Transverse colon (tissue), 4 donors: ENCODE results near the gene PRDX2.

Experiments used
- EP300 ChIP-seq: sonication (generic); formaldehyde crosslinking; IDR thresholded peaks from one replicate; pipeline ENCODE4 v1.6.1; 2017; ENCODE audit warnings: antibody characterized with exemption, low read depth
- POLR2A ChIP-seq: fragments of 450-650 bp; IDR thresholded peaks from one replicate; pipeline ENCODE4 v1.6.1; 2016; ENCODE audit warnings: antibody characterized with exemption, mild to moderate bottlenecking, moderate library complexity
- POLR2AphosphoS5 ChIP-seq, 3 donors: sonication (generic); formaldehyde crosslinking; IDR thresholded peaks; one replicate each; pipeline ENCODE4 v1.6.1; 2016; ENCODE audit warnings: antibody characterized with exemption in 3 of 3
- TF ChIP-seq, protein P1 (sequence below), 5 experiments: fragments of 200-600 bp in 3 of 5; fragments of 450-650 bp in 2 of 5; sonication (generic) in 3 of 5; IDR thresholded peaks; 1 replicate in 2 of 5; 2 replicates in 3 of 5; pipeline ENCODE4 v1.5.1; 2016 to 2017; ENCODE audit warnings: antibody characterized with exemption in 5 of 5, inconsistent platforms in 3 of 5, mild to moderate bottlenecking in 2 of 5, moderate library complexity in 1 of 5

DNA sequence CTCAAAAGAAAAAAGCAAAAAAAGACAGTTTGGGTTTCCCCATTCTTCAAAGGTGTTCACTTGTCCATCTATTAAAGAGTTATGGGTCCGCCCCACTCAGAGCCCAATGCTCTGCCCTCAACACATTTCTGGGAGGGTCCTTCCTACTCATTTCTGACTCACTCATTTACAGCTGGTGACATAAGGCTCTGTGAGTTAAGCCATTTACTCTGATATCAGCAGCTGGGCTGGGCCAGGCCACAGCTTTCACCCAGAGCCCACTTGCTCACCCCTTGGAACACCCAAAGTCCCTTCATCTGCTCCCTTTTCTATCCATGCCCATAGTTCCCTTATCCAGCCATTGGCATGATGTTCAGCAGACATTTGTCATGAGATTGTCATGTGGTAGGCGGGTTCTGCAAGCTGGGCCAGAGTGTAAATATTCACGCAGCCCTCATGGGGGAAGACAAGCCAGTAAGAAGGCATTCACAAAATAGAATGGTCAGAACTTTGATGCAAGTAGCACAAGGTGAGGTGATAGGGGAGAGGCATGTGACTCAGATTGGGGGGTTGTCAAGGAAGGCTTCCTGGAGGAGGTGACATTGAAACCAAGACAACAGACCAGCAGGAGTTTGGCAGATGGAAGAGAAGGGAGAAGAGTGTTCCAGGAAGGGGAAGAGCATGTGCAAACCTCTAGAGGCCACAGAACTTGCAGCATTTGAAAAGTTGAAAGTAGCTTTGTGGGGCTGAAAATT, 42.6 kb upstream of the PRDX2 start:
- no peak for TF ChIP-seq POLR2AphosphoS5 (IDR thresholded peaks at IDR 0.05)
- TF ChIP-seq, protein P1, sequence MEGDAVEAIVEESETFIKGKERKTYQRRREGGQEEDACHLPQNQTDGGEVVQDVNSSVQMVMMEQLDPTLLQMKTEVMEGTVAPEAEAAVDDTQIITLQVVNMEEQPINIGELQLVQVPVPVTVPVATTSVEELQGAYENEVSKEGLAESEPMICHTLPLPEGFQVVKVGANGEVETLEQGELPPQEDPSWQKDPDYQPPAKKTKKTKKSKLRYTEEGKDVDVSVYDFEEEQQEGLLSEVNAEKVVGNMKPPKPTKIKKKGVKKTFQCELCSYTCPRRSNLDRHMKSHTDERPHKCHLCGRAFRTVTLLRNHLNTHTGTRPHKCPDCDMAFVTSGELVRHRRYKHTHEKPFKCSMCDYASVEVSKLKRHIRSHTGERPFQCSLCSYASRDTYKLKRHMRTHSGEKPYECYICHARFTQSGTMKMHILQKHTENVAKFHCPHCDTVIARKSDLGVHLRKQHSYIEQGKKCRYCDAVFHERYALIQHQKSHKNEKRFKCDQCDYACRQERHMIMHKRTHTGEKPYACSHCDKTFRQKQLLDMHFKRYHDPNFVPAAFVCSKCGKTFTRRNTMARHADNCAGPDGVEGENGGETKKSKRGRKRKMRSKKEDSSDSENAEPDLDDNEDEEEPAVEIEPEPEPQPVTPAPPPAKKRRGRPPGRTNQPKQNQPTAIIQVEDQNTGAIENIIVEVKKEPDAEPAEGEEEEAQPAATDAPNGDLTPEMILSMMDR (IDR thresholded peaks at IDR 0.05) = no peak
- no peak for TF ChIP-seq POLR2A
- no peak for TF ChIP-seq EP300
